Measurements from ENCODE around the gene IQGAP3. TPM values are rescaled to one million over a fixed set of nuclear protein-coding genes. Genes with fewer than 3 reads are reported as not detected.

IQGAP3 gene
- 10 to 100 TPM in 1 of 4 donors, 1 to 10 TPM in 3; 7.1 to 12.8 (median 8.6) TPM for total RNA-seq

GRCh38 chr1:156571919-156572662 lies at the start of gene IQGAP3:
IQGAP3 (minus strand) TSS chr1:156572565; CDS start chr1:156572529, 36 bp downstream.
- Histone ChIP-seq H3K27ac (peak within 1 kb of the TSS in 3 of 4 donors; percentile 29 to 55 (median 53)), H3K4me3 (peak within 1 kb of the TSS; percentile 31 to 62 (median 48)), H3K9me3 (no peaks in the 10 kb centered on the region), H3K36me3 (no peaks in the 10 kb centered on the region), H3K27me3 (peaks cover 0 to 7% (median 0%) of the 10 kb centered on the region in 4 donors), H3K4me1 (peaks cover 7 to 19% (median 15%) of the 10 kb centered on the region in 3 donors)
- peak in 1 of 6 experiments; percentile 5 for TF ChIP-seq CTCF (IDR thresholded peaks at IDR 0.05)
- TF ChIP-seq POLR2A (IDR thresholded peaks at IDR 0.05), result peak in 1 of 4 donors; percentile 19
- no peak for DNase-seq
- 2 to 3% methylated on average over 24 to 30 of the region's 38 CpGs for WGBS, 2 donors
- intact Hi-C loops (cut with DNase I), result no loop called here

DNA sequence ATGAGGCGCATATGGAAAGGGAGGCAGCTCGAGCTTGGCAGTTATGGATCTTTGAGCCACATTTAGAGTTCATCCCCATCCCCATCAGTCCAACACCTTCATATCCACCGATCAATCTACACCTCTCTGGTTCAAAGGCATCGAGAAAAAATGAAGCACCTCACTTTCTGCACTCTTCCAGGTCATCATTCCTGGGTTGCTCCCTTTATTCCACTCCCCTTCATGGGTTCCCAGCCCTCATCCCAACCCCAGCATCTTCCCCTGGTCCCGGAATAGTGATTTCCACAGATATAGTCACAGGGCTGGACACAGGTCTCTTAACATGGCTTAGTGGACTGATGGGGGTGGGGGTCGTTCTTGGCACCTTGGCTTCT lies 47.2 kb upstream of the IQGAP3 start:
- TF ChIP-seq POLR2A (IDR thresholded peaks at IDR 0.05), result no peak
- TF ChIP-seq CTCF (IDR thresholded peaks at IDR 0.05), result no peak
- Histone ChIP-seq H3K36me3 (no peaks in the 10 kb centered on the region), H3K9me3 (no peaks in the 10 kb centered on the region), H3K4me1 (peaks cover 9 to 26% (median 10%) of the 10 kb centered on the region in 3 donors), H3K4me3 (no peak overlapping the region), H3K27me3 (peaks cover 6 to 94% (median 13%) of the 10 kb centered on the region in 4 donors), H3K27ac (no peak overlapping the region)
- intact Hi-C loops (cut with DNase I), result loop anchor here (10.0 kb wide), 1 partner anchor 235 kb away; no protein-coding TSS in a partner anchor
- no peak for DNase-seq
- WGBS, 2 donors, result 18 to 29% methylated on average over 4 to 6 of the region's 6 CpGs

DNA sequence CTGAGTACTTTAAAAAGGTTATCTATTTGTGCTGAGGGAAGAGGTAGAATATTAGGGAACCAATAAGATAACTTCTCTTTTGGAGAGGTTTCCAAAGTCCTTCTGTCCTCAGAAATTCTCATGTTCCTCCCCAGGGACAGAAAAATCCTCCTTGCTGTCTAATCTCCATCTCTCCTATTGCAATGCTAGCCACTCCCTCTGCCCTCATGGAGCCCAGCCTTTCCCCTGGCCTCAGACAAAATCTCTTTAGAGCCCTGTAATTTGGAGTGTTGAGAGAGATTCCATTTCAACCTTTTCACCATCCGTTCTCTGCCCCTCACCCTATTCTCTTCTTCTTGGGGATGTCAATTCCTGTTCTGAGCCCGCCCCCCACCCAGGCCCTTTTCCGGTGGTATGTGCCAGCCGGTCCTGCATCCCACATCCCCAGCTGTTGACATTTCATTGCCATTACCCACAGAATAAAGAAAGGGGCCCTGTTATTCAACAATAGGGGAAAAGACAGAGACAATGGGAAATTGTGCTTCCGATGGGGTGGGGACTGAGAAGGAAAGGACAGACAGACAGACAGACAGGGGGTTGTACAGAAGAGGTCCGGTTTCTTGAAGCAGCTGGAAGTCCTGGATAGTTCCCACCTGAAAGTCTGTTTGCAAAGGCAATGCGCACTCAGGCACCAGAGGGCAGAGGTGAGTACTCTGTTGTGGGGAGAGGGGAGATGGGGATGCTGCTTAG lies 46.7 kb upstream of the IQGAP3 start, which contains the start of gene HAPLN2:
Gene HAPLN2 (plus strand): TSS at position 563 of the 729 bp plus-strand sequence. CDS start 4,076 bp downstream, outside the sequence.
- H3K36me3 ChIP-seq, result no peaks in the 10 kb centered on the region
- peaks cover 4 to 88% (median 8%) of the 10 kb centered on the region in 4 donors for H3K27me3 ChIP-seq
- TF ChIP-seq CTCF (IDR thresholded peaks at IDR 0.05) (peak in 3 of 6 experiments; percentile 12 to 27 (median 17)), POLR2A (IDR thresholded peaks at IDR 0.05) (no peak)
- intact Hi-C loops (cut with DNase I), result loop anchor here (10.0 kb wide), 1 partner anchor 234 kb away; no protein-coding TSS in a partner anchor
- 9 to 10% methylated on average over 6 to 7 of the region's 7 CpGs for WGBS, 2 donors
- no peak within 1 kb of the TSS for H3K27ac ChIP-seq
- H3K9me3 ChIP-seq, result no peaks in the 10 kb centered on the region
- H3K4me1 ChIP-seq, result peaks cover 4 to 20% (median 5%) of the 10 kb centered on the region in 3 donors
- no peak for DNase-seq
- H3K4me3 ChIP-seq, result no peak within 1 kb of the TSS

DNA sequence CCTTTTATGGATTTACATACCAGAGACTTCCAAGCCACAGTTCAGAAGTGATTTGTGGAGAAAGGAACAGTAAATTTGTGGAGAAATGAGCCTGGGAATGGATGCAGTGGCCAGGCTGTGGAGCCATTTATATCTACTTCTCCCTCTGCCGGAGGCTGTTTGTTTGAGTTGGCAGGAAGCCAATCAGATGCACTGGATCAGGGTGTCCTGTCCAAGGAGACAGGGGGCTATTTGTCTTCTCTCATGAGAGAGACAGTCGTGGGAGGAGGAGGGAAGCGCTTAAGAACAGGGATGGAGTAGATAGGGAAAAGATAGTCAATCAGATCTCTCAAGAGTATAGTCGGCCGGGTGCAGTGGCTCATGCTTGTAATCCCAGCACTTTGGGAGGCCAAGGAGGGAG lies 44.1 kb upstream of the IQGAP3 start:
- intact Hi-C loops (cut with DNase I), result loop anchor here (10.0 kb wide), 1 partner anchor 232 kb away; no protein-coding TSS in a partner anchor
- Histone ChIP-seq H3K4me1 (peaks cover 0 to 15% (median 0%) of the 10 kb centered on the region in 3 donors), H3K27me3 (peaks cover 0 to 79% (median 0%) of the 10 kb centered on the region in 4 donors), H3K27ac (peak overlapping the region in 3 of 4 donors; percentile 74 to 85 (median 80)), H3K36me3 (no peaks in the 10 kb centered on the region), H3K9me3 (no peaks in the 10 kb centered on the region), H3K4me3 (peak overlapping the region in 1 of 4 donors; percentile 26)
- 13 to 28% methylated on average over 5 of the region's 5 CpGs for WGBS, 2 donors
- DNase-seq, result no peak
- TF ChIP-seq POLR2A (IDR thresholded peaks at IDR 0.05) (no peak), CTCF (IDR thresholded peaks at IDR 0.05) (no peak)

Data from esophagus squamous epithelium (tissue), 5 donors.